Fibroblast of skin of scalp (primary cell): Measurements from ENCODE around the gene RFX5.
A peak's percentile ranks its signal among the peaks of the same experiment; 100 is the strongest.

Source experiments
- DNase-seq: peaks from one replicate; pipeline ENCODE4 v3.0.0-alpha.2; 2013

The RFX5 gene

DNA sequence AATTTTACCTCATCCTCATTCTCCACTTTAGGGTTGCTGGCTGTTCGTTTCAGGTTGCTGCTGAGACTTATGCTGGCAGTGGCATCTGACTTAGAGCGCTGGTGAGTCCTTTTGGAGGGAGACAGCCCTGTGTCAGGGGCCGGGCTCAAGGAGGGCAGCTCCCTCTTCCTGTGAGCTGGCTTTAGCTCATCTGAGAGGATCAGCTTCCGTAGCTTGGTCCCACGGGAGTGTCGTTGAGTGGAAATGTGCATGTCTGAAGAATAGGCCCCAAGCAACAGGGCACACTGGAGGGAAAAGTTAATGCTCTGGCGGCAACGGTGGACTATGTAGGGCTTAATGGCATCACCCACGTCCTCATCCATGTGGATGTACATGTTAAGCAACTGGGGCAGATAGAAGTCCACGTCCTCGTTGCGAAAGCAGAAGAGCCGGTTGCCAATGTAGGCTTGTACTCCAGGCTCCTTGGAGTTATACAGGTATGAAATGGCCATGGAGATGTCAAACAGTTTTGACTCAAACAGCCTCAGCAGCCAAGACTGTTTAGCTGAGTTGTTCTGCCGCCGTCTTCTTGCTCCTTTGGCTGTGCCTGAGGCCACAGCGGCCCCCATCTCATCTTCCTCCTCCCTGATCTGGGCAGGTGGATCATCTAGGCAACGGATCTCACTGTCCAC, 31.4 kb downstream of the RFX5 start:
- DNase-seq: no peak

DNA sequence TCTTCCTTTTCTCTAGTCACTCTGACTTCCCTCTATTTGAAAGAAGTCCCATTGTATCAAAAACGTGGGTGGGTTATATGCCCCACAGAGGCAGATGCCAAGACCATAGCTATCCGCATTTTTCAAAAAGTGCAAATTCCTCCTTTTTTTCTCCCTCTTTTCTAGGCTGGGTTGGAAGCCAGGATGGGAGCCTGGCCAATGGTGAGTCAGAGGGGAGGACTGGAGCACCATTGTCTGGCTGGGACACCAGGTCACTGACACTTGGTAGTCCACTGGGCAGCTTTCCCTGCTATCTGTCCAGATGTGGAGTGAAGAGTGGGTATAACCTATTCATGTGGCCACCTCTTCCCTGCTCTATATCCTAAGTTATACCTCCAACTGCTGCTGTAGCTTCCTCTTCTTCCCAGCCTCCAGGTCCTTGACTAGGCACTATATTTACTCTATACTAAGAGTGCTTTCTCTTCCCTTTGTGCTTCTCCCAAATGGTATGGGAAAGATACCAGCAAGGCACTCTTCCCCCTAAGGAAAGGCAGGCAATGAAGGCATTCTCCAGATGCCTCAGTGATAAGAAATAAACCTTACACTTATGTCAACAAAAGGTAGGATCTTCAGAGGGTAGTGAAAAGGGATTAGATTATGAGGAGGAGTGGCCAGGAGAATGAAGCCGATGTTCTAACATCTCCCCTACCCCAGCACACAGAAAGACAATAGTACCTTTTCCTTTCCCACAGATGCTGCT, 32.7 kb downstream of the RFX5 start:
- peak; percentile 88 for DNase-seq

DNA sequence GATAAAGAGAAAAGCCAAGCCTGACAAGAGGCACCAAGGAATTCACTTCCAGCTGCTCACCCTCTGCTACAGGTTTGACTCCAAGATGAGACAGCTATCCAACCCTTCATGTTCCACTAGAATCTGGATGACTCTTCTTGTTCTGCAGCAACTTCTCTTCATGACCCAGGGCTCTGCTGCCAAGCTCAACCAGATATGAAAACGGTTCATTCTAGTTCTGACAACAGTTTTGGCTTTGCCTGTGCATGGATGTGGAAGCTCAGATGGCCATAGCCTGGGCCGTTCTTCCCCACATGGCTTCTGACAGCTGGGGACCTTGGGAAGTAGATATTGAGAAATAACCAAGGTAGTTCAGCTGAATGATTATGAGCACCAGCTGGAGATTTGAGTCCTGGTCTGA, 33.6 kb downstream of the RFX5 start:
- no peak for DNase-seq

DNA sequence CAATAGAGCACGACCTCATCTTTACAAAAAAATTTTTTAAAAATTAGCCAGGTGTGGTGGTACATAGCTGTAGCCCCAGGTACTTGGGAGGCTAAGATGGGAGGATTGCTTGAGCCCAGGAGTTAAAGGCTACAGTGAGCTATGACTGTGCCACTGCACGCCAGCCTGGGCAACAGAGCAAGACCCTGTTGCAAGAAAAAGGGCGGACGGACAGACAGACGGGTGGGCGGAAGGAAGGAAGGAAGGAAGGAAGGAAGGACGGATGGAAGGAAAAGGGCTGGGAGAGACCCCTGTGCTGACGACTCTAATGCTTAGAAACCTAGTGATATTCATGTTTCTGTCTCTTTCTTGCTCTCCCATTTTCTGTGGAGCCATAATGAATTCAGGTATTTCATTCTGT, 34.2 kb downstream of the RFX5 start:
- DNase-seq: no peak

DNA sequence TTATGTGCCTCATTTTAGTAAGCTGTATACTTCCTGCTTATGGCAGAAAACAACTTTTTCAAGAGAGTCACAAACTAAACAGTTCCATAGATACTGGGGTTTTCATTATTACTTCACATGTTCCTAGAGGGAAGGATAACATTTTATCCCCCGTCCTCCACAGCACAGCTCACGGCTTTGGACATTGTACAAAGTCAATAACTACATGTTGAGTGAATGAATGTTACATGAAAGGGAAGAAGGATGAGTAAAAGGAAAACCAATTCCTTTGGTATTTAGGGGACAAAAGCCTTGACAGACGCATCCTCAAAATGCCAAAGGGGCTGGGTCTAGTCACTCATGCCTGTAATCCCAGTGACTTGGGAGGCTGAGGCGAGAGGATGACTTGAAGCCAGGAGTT, 34.6 kb downstream of the RFX5 start:
- peak; percentile 60 for DNase-seq

DNA sequence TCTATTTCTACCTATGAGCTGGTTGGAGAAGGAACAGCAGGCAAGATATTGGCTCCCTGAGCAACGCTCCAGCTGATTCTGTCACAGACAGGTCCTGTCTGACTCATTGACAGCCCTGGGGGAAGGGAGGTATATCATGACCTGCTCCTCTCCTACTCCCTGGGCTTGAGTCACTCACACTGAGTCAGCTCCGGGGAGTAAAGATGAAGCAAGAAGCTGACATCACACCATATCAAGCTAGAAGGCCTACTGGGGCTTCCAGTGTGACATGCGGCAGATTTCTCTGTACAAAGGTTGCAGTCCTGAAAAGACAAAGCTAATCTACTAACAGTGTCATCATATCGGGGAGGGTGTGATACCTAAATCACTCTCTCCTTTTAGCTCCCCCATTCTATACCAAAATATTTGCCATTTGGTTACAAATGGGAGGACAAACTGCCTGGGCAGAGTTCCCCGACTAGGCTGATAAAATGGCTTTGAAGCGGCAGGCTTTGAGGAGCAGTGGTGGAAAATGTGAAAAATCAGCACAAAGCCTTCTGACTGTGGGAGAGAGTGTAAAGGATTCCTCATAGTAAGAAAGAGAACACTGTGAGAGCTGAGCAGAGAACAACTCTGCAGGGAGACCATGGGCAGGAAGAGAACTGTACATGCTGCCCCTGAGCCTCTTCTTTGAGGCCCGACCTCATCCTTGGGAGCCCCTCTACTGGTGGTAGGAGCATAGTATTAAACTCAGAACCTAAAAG, 35.3 kb downstream of the RFX5 start:
- DNase-seq: peak; percentile 99

DNA sequence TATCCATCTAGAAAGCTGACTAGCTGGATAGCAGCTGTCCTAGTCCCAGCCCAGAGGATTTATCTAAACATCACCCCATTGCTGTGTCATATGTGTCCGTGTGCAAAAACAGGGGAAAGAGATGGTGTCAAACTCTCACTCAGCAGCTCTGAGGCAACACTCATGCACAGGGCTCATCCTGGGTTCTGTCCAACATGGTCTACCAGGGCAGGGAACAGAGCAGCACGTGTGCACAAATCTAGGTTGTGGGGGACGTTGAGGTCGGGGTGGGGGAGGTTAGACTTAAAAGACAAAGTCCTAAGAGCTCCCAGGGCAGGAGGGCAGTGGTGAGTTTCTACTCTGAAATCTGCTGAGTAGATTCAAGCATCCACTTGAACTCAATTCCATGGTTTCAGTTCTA, 36.0 kb downstream of the RFX5 start:
- no peak for DNase-seq

DNA sequence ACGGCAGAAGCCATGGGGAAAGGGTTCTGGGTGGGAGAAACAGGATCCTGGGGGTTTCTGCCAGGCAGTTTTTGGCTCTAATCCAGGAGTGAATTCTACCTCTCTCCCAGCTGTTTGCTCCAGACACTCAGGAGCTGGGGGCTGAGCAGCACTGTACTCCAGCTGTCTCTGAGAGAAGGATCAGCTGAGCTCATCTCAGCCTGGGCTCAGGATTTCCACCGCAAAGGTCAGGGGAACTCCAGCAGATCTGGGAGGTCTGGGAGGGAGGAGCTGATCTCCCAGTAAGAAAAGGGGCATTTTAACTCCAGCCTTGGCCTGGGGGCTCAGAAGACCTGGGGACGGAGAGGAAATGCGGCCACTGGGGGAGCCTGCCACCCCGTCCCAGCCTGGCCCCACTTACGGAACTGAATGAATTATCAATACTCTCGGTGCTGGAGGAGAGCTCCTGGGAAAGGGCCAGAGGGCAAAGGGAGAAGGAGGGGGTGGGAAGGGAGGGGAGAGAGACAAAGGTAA, 37.2 kb downstream of the RFX5 start:
- peak; percentile 45 for DNase-seq

DNA sequence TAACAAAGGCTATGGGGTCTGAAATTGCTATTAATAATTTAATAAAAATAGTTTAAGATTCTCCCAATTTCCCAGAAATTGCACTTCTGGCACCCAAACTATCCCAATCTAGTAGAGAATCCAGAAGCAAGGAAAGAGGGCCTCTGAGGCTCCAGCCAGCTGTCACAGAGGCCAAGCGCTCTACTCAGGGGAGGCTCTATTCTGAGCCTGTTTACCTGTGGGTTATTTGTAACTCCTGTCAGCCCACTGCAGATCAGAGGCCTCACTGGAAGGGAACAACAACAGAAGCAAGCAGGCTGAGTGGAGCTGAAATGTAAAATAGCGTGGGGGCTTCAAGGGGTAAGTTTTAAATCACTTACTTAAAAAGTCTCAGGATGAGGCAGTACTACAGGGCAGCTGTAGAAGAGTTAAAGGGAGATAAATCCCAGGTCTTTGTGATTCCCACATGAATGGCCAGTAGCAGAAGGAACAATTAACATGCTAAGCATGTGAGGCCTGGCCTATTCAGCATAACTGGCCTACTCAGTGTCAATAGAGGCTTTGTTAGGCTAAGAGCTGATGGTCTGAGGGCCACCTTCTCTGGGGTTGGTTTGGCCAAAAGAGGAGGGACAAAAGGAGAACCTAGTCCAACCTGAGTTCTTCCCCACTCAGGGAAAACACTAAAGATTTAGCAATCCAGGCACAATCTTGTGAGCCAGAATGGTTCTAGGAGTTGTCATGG, 52.1 kb downstream of the RFX5 start:
- no peak for DNase-seq

DNA sequence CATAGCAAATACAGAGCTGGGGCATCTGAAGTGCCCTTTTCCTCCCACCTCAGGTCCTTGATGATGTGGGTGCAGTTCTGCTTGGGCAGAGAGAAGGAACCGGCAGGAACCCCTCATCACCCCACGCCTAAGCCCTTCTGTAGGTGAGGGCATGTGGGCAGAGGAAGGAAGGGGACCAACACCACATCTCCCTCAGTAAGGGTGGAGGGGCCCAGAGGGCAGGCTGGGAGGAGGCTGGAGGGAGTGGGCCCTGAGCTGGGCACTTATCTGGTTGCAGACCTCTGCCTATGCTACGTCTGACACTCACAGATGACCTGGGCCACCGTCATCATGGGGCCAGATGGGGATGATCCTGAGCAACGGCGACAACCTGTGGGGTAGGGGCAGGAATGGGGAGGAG, 54.0 kb downstream of the RFX5 start:
- no peak for DNase-seq

DNA sequence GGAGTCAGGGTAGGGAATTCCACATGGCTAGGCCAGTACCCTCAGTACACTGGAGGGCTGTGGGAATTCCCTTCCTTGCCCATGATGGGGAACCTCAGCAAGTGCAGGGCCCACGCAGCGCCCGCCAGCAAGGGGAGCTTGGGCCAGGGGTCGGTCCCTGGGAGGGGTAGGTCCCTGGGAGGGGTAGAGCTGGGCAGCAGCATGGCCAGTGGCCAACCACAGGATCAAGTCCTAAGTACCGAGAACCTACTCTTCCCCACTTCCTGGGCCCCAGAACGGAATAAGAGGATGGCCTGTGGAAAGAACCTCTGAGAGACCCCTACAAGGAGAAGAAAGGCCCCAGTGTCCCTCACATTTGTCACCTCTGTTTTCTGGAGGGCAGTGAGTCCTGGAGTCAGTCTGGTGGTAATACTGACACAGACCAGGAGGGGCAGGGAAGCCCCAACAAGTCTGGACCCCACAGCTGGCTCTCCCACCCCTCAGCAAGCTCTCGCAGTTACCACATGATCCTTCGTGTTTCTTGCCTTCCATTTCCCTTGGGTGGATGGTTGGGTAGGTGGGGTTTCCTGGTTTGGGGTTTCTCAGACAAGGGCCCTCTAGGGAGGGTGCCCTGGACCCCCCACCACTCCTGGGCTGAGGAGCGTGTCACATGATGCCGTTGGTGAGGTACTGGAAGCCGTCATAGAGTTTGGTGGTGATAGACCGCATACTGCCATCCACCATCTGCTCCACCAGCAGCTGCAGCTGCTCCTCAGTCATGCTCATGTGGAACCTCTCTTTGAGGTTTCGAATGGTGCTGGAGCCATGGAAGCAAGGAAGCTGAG, 54.6 kb downstream of the RFX5 start:
- no peak for DNase-seq

DNA sequence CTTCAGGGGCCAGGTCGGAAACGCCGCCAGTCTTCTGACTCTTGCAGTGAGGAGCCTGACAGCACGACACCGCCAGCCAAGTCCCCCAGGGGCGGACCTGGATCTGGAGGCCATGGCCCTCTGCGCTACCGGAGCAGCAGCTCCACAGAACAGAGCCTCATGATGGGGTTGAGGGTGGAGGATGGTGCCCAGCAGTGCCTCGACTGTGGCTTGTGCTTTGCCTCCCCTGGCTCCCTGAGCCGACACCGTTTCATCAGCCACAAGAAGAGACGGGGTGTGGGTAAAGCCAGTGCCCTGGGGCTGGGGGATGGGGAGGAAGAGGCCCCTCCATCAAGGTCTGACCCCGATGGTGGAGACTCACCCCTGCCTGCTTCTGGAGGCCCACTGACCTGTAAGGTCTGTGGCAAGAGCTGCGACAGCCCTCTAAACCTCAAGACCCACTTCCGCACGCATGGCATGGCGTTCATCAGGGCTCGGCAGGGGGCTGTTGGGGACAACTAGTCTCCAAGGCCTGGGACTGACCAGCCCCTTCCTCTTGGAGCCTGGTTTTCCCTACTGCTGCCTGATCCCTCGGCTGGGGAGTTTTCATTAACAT, 56.2 kb downstream of the RFX5 start:
- no peak for DNase-seq
